Chondrocyte (in vitro differentiated cells): ENCODE data around the gene FAM228B. TPM values are rescaled to one million over a fixed set of nuclear protein-coding genes. Genes with fewer than 3 reads are reported as not detected.

Experiments used
- DNase-seq: peaks from one replicate; pipeline ENCODE4 v3.0.0; 2021; ENCODE audit warnings: mixed read lengths, low spot score
- H3K27ac Mint-ChIP-seq: one replicate; pipeline ENCODE4 v1.8.0; 2021; ENCODE audit warnings: mild to moderate bottlenecking, moderate library complexity, mixed read lengths; ENCODE audit not compliant: unreplicated experiment
- H3K27me3 Mint-ChIP-seq: 2 replicates; pipeline ENCODE4 v1.8.0; 2021; ENCODE audit warnings: low read depth, mixed read lengths
- H3K36me3 Mint-ChIP-seq: 2 replicates; pipeline ENCODE4 v1.8.0; 2021; ENCODE audit warnings: low read depth, mixed read lengths
- H3K4me1 Mint-ChIP-seq: 2 replicates; pipeline ENCODE4 v1.8.0; 2021; ENCODE audit warnings: low read depth, mild to moderate bottlenecking, mixed read lengths
- H3K4me3 Mint-ChIP-seq: one replicate; pipeline ENCODE4 v1.8.0; 2021; ENCODE audit warnings: mild to moderate bottlenecking, moderate library complexity, mixed read lengths; ENCODE audit not compliant: unreplicated experiment
- H3K9me3 Mint-ChIP-seq: 2 replicates; pipeline ENCODE4 v1.8.0; 2021; ENCODE audit warnings: low read depth, mixed read lengths
- CTCF ChIP-seq: fragments of 200-600 bp; sonication (generic); IDR thresholded peaks from 2 replicates; pipeline ENCODE4 v1.5.0; 2021; ENCODE audit warnings: antibody characterized with exemption, mild to moderate bottlenecking, moderate library complexity
- total RNA-seq: library from RNA; stranded (reverse); gene quantifications from 3 replicates; pipeline ENCODE4 v1.2.1, GENCODE V29; 2021

FAM228B gene
- total RNA-seq, 1 donor from 2014 or later: 15.8 TPM

- H3K27ac Mint-ChIP-seq: peak overlapping the region; percentile 99
- DNase-seq: no peak
- H3K9me3 Mint-ChIP-seq: no peaks in the 10 kb centered on the region
- H3K4me3 Mint-ChIP-seq: peak overlapping the region; percentile 99
- H3K4me1 Mint-ChIP-seq: peaks cover 28% of the 10 kb centered on the region
- peaks cover 11% of the 10 kb centered on the region for H3K36me3 Mint-ChIP-seq
- no peaks in the 10 kb centered on the region for H3K27me3 Mint-ChIP-seq
- no peak for TF ChIP-seq CTCF
These were observed 46.3 kb upstream of the FAM228B start for GRCh38 chr2:24076849-24077534.

- Mint-ChIP-seq H3K36me3 (peaks cover 14% of the 10 kb centered on the region), H3K27ac (peak overlapping the region; percentile 99)
These were observed 45.8 kb upstream of the FAM228B start for GRCh38 chr2:24077535-24077877.

GRCh38 chr2:24077879-24078278, 45.4 kb upstream of the FAM228B start:
- Mint-ChIP-seq H3K9me3 (no peaks in the 10 kb centered on the region), H3K27ac (peak overlapping the region; percentile 99), H3K27me3 (no peaks in the 10 kb centered on the region), H3K4me3 (peak overlapping the region; percentile 99), H3K4me1 (peaks cover 32% of the 10 kb centered on the region), H3K36me3 (peaks cover 16% of the 10 kb centered on the region)
- TF ChIP-seq CTCF: no peak
- DNase-seq: no peak

More at GRCh38 chr2:24077535-24077877, 45.8 kb upstream of the FAM228B start:
- Mint-ChIP-seq H3K4me1 (peaks cover 32% of the 10 kb centered on the region), H3K9me3 (no peaks in the 10 kb centered on the region), H3K4me3 (peak overlapping the region; percentile 99), H3K27me3 (no peaks in the 10 kb centered on the region)
- no peak for DNase-seq
- no peak for TF ChIP-seq CTCF

- TF ChIP-seq CTCF: no peak
- DNase-seq: no peak
- no peak overlapping the region for H3K4me3 Mint-ChIP-seq
- no peaks in the 10 kb centered on the region for H3K9me3 Mint-ChIP-seq
- H3K27ac Mint-ChIP-seq: no peak overlapping the region
- peaks cover 33% of the 10 kb centered on the region for H3K4me1 Mint-ChIP-seq
- H3K27me3 Mint-ChIP-seq: no peaks in the 10 kb centered on the region
- peaks cover 16% of the 10 kb centered on the region for H3K36me3 Mint-ChIP-seq
These were observed 42.6 kb upstream of the FAM228B start for GRCh38 chr2:24080701-24081100.

GRCh38 chr2:24082787-24083566, 40.3 kb upstream of the FAM228B start:
- Mint-ChIP-seq H3K9me3 (no peaks in the 10 kb centered on the region), H3K36me3 (peaks cover 16% of the 10 kb centered on the region), H3K4me1 (peaks cover 25% of the 10 kb centered on the region), H3K4me3 (peak overlapping the region; percentile 95), H3K27me3 (no peaks in the 10 kb centered on the region), H3K27ac (peak overlapping the region; percentile 95)
- TF ChIP-seq CTCF: no peak
- no peak for DNase-seq
